Stimulated activated naive CD8-positive, alpha-beta T cell treated with anti-CD3 and anti-CD28 coated beads, Interleukin-15, amount 100 ng/mL, for 72 hours (primary cell): ENCODE results near the gene EIF2AK3.
"Not testable (repeated sequence)": the region's sequence is repeated elsewhere in the genome, so short reads cannot be mapped to it uniquely, and the experiment has no call there.

Source experiments
- ATAC-seq: fragments of 150-1000 bp; cut with Tn5 transposase; 2 replicates; pipeline ENCODE4 v1.10.0; 2021; ENCODE audit warnings: mild to moderate bottlenecking, moderate library complexity
- DNase-seq, 2 donors: peaks; one replicate each; pipeline ENCODE4 v3.0.0; 2021 to 2022
- H3K27ac Mint-ChIP-seq, 2 donors: one replicate each; pipeline ENCODE4 v1.8.0; 2022; ENCODE audit warnings: mild to moderate bottlenecking in 2 of 2, mixed read lengths in 2 of 2, moderate library complexity in 2 of 2
- H3K27me3 Mint-ChIP-seq: one replicate; pipeline ENCODE4 v1.8.0; 2022; ENCODE audit warnings: mixed read lengths
- H3K4me1 Mint-ChIP-seq: one replicate; pipeline ENCODE4 v1.8.0; 2022; ENCODE audit warnings: mild to moderate bottlenecking, mixed read lengths
- H3K4me3 Mint-ChIP-seq, 2 donors: one replicate each; pipeline ENCODE4 v1.8.0; 2022; ENCODE audit warnings: mild to moderate bottlenecking in 2 of 2, mixed read lengths in 2 of 2, moderate library complexity in 1 of 2
- H3K9me3 Mint-ChIP-seq, 2 donors: one replicate each; pipeline ENCODE4 v1.8.0; 2022; ENCODE audit warnings: mixed read lengths in 2 of 2

The EIF2AK3 gene

DNA sequence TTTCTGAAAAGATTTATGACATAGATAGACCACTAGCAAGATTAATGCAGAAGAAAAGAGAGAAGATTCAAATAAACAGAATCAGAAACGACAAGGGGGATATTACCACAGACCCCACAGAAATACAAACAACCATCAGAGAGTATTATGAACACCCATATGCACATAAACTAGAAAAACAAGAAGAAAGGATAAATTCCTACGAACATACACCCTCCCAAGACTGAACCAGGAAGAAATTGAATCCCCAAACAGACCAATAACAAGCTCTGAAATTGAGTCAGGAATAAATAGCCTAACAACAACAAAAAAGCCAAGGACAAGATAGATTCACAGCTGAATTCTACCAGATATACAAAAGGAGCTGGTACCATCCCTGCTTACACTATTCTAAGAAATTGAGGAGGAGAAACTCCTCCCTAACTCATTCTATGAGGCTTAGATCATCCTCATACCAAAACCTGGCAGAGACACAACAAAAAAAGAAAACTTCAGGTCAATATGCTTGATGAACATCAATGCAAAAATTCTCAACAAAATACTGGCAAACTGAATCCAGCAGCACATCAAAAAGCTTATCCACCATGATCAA is 18.1 kb upstream of the EIF2AK3 start:
- H3K4me3 Mint-ChIP-seq, H3K27ac Mint-ChIP-seq, DNase-seq, H3K9me3 Mint-ChIP-seq, ATAC-seq: not testable (repeated sequence)
- Mint-ChIP-seq H3K4me1 (peaks cover 17% of the 10 kb centered on the region), H3K27me3 (peaks cover 19% of the 10 kb centered on the region)

GRCh38 chr2:88642278-88642677 is 15.0 kb upstream of the EIF2AK3 start:
- H3K27me3 Mint-ChIP-seq: peaks cover 25% of the 10 kb centered on the region
- H3K4me1 Mint-ChIP-seq: peaks cover 46% of the 10 kb centered on the region
- no peak for DNase-seq
- ATAC-seq: no peak
- H3K9me3 Mint-ChIP-seq: peaks cover 6 to 8% of the 10 kb centered on the region in 2 donors
- H3K4me3 Mint-ChIP-seq: no peak overlapping the region
- H3K27ac Mint-ChIP-seq: no peak overlapping the region

GRCh38 chr2:88641330-88641729 is 14.1 kb upstream of the EIF2AK3 start:
- H3K27ac Mint-ChIP-seq: no peak overlapping the region
- ATAC-seq (peak; percentile 31), DNase-seq (no peak)
- H3K27me3 Mint-ChIP-seq: peaks cover 25% of the 10 kb centered on the region
- no peak overlapping the region for H3K4me3 Mint-ChIP-seq
- H3K4me1 Mint-ChIP-seq: peaks cover 52% of the 10 kb centered on the region
- peaks cover 6 to 8% of the 10 kb centered on the region in 2 donors for H3K9me3 Mint-ChIP-seq

- H3K4me3 Mint-ChIP-seq: no peak overlapping the region
- H3K27ac Mint-ChIP-seq: no peak overlapping the region
- H3K9me3 Mint-ChIP-seq: peaks cover 6 to 8% of the 10 kb centered on the region in 2 donors
- DNase-seq (no peak), ATAC-seq (no peak)
- peaks cover 17% of the 10 kb centered on the region for H3K27me3 Mint-ChIP-seq
- H3K4me1 Mint-ChIP-seq: peaks cover 45% of the 10 kb centered on the region
Measured at GRCh38 chr2:88639865-88640264, 12.6 kb upstream of the EIF2AK3 start.

DNA sequence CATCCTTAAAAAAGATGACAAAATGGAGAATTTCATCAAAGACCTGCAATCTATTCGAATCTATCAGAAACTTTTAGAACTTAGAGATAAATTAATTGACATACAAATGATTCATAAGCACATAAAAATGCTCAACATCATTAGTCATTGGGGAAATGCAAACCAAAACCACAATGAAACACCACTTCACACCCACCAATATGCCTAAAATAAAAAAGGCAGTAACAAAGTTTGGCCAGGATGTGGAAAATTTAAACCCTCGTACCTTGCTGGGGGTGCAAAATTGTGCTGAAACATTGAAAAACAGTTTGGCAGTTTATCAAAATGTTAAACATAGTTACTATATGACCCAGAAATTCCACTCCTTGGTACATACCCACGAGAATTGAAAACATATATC is 11.5 kb upstream of the EIF2AK3 start:
- H3K4me1 Mint-ChIP-seq: peaks cover 35% of the 10 kb centered on the region
- DNase-seq (peak; percentile 34 to 37), ATAC-seq (peak; percentile 89)

GRCh38 chr2:88638123-88638650 is 10.9 kb upstream of the EIF2AK3 start:
- Mint-ChIP-seq H3K4me3 (peak overlapping the region; percentile 8), H3K27me3 (peaks cover 8% of the 10 kb centered on the region), H3K4me1 (peaks cover 35% of the 10 kb centered on the region), H3K9me3 (peaks cover 6 to 8% of the 10 kb centered on the region in 2 donors), H3K27ac (peak overlapping the region in 1 of 2 donors; percentile 19)
- no peak for ATAC-seq
- no peak for DNase-seq

More for the DNA sequence above, 11.5 kb upstream of the EIF2AK3 start:
- H3K27me3 Mint-ChIP-seq: peaks cover 8% of the 10 kb centered on the region
- H3K4me3 Mint-ChIP-seq: peak overlapping the region in 1 of 2 donors; percentile 8
- no peak overlapping the region for H3K27ac Mint-ChIP-seq
- peaks cover 6 to 8% of the 10 kb centered on the region in 2 donors for H3K9me3 Mint-ChIP-seq

DNA sequence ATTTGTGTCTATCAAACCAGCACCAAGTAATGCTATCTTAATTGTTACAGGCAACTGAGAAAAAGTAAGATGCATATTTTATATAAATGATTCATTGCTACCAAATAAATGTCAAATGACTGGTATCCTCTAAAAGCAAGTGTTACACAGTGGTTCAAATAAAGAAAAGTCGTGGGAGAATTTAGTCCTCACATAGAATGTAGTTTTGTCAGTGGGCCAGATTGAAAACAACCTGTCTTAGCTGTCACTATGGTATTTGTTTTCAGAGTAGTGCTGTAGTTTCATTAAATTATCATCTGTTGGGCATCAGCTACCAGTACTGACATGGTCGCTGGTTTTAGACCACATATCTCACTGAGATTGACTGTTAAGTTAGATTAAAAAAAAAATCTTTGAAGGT is 10.2 kb upstream of the EIF2AK3 start:
- H3K9me3 Mint-ChIP-seq: peaks cover 6 to 8% of the 10 kb centered on the region in 2 donors
- H3K27ac Mint-ChIP-seq: no peak overlapping the region
- DNase-seq (no peak), ATAC-seq (peak; percentile 25)
- peaks cover 35% of the 10 kb centered on the region for H3K4me1 Mint-ChIP-seq
- peaks cover 8% of the 10 kb centered on the region for H3K27me3 Mint-ChIP-seq
- peak overlapping the region in 1 of 2 donors; percentile 8 for H3K4me3 Mint-ChIP-seq

- DNase-seq (no peak), ATAC-seq (no peak)
- Mint-ChIP-seq H3K4me3 (no peak overlapping the region), H3K4me1 (peaks cover 35% of the 10 kb centered on the region), H3K9me3 (peaks cover 6 to 8% of the 10 kb centered on the region in 2 donors), H3K27ac (no peak overlapping the region), H3K27me3 (peaks cover 8% of the 10 kb centered on the region)
Measured at GRCh38 chr2:88636026-88636425, 8.8 kb upstream of the EIF2AK3 start.

DNA sequence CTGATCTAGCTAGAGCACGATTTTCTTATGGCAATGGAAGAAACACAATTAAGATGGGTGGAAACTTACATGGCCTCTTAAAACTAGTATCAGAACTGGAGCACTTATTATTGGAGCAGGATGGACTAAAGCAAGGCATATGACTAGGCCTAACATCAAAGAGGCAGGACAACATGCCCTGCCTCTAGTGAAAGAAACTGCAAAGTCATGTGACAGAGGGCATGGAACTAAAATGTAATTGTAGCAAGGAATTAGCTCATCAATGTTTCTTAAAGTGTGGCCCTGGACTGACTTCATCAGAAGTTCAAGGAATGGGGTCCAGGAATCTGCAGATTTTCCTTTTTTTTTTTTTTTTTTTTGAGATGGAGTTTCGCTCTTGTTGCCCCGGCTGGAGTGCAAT is 5.3 kb upstream of the EIF2AK3 start:
- Mint-ChIP-seq H3K4me3 (no peak overlapping the region), H3K9me3 (no peaks in the 10 kb centered on the region), H3K27ac (no peak overlapping the region), H3K27me3 (no peaks in the 10 kb centered on the region), H3K4me1 (peaks cover 8% of the 10 kb centered on the region)
- no peak for DNase-seq
- ATAC-seq: no peak

- Mint-ChIP-seq H3K27me3 (no peaks in the 10 kb centered on the region), H3K4me1 (no peaks in the 10 kb centered on the region), H3K27ac (peak overlapping the region in 1 of 2 donors; percentile 84), H3K9me3 (no peaks in the 10 kb centered on the region), H3K4me3 (no peak overlapping the region)
- no peak for ATAC-seq
- no peak for DNase-seq
Measured at GRCh38 chr2:88628571-88628939, 1.3 kb upstream of the EIF2AK3 start.

DNA sequence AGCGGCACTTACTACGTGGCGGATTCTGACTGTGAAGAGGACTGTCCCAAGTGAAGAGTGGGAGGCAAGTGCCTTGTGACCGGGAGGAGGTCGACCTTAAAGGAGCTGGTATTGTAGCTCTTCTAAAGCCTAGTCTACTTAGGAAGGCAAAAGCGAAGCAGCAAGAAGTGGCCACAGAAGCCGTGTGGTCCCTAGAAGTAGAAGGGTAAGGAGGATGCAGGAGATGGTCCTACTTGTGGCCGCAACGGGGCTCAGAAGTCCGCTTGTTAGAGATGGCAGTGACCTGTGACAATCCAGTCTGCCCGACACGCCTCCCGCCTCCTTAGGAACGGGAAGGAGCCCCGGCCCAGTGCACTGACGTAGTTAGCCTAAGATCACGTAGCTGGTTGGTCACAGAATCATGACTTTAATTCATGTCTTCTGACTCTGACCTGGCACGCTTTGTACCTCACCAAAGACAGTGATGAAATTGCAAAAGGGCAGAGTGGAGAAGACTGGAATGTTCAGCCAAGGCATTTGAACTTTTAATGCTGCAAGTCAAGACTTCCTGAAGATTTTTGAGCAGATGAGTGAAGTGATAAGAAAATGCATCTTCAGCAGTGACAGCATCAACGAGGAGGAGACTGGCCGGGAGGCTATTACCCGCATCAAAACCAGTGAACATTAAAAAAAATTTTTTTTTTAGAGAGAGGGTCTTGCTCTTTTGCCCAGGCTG is 749 bp upstream of the EIF2AK3 start:
- ATAC-seq (peak; percentile 71), DNase-seq (peak; percentile 81 to 85)
- no peak overlapping the region for H3K4me3 Mint-ChIP-seq
- no peak overlapping the region for H3K27ac Mint-ChIP-seq
- no peaks in the 10 kb centered on the region for H3K4me1 Mint-ChIP-seq
- H3K9me3 Mint-ChIP-seq: no peaks in the 10 kb centered on the region
- no peaks in the 10 kb centered on the region for H3K27me3 Mint-ChIP-seq

DNA sequence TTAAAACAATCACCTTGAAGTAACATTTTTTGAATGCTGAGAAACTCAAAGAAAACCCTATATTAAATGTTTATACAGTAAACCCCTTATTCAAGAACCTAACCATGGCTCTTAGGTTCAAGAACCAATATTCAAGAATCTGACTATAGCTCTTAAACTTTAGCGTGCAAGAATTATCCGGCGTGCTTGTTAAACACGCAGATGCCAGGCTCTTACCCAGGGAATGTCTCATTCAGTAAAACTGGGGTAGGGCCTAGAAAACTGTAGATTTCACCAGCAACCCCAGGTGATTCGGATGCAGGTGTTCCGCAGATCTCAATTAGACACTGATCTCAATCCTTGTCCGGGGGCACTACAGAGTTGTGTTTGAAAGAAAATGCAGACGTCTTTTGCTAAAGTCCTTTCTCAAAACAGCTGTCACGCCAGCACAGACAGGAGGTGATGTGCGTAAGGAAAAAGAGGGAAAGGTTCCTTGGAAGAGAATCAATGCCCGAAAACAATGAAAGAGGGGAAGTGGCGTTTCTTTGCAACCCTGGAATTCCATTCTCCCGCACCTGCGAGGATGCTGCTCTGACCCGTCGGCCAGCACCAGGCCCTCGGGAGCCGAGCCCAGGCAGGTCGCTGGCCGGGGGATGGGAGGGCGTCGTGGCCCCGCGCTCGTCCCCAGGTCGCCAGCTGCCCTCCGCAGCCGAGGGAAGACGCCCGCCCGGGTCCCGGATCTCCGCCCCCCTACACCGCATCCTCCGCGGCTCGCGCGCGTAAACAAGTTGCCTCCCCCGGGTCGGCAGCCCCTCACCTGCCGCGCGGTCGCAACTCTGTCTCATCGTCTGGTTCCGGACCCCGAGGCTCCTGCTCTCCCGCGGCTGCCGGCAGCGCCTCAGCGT is 851 bp downstream of the EIF2AK3 start:
- H3K27me3 Mint-ChIP-seq: no peaks in the 10 kb centered on the region
- no peaks in the 10 kb centered on the region for H3K9me3 Mint-ChIP-seq
- ATAC-seq: peak; percentile 13
- peak overlapping the region; percentile 95 to 96 for H3K27ac Mint-ChIP-seq
- peak overlapping the region in 1 of 2 donors; percentile 93 for H3K4me3 Mint-ChIP-seq
- H3K4me1 Mint-ChIP-seq: no peaks in the 10 kb centered on the region
- DNase-seq: peak; percentile 53 to 61

- H3K9me3 Mint-ChIP-seq: no peaks in the 10 kb centered on the region
- DNase-seq (no peak), ATAC-seq (no peak)
- H3K27ac Mint-ChIP-seq: no peak overlapping the region
- H3K4me1 Mint-ChIP-seq: peaks cover 5% of the 10 kb centered on the region
- no peaks in the 10 kb centered on the region for H3K27me3 Mint-ChIP-seq
- no peak overlapping the region for H3K4me3 Mint-ChIP-seq
Measured at GRCh38 chr2:88624477-88624876, 2.8 kb downstream of the EIF2AK3 start.

GRCh38 chr2:88623831-88624465 is 3.3 kb downstream of the EIF2AK3 start:
- not testable (repeated sequence) for H3K4me3 Mint-ChIP-seq, DNase-seq, H3K4me1 Mint-ChIP-seq, H3K9me3 Mint-ChIP-seq, H3K27me3 Mint-ChIP-seq, H3K27ac Mint-ChIP-seq, ATAC-seq

- Mint-ChIP-seq H3K27me3 (no peaks in the 10 kb centered on the region), H3K4me3 (no peak overlapping the region), H3K27ac (no peak overlapping the region), H3K4me1 (peaks cover 5% of the 10 kb centered on the region), H3K9me3 (no peaks in the 10 kb centered on the region)
- no peak for DNase-seq
- ATAC-seq: no peak
Measured at GRCh38 chr2:88622307-88622706, 5.0 kb downstream of the EIF2AK3 start.
